PC-3 (cell line): Measurements from ENCODE around the gene PRSS23. TPM values are rescaled to one million over a fixed set of nuclear protein-coding genes. Genes with fewer than 3 reads are reported as not detected.

Experiments used
- ATAC-seq: fragments of 200-7000 bp; cut with Tn5 transposase; 2 replicates; pipeline ENCODE4 v1.9.1; 2020; ENCODE audit warnings: mild to moderate bottlenecking, moderate library complexity
- BruUV-seq: library from RNA; stranded (reverse); fragments of 400-500 nt; replicated peaks from 2 replicates; lab custom pipeline; 2021; lab: Mats Ljungman, UMichigan
- CTCF ChIA-PET: fragments of 300-600 bp; sonication (Branson Sonifier 250); formaldehyde crosslinking; loops from one replicate; lab custom pipeline; 2022; ENCODE audit warnings: antibody characterized with exemption; lab: Charles Lee
- POLR2A ChIA-PET: fragments of 300-600 bp; sonication (Branson Sonifier 250); formaldehyde crosslinking; loops from one replicate; lab custom pipeline; 2022; ENCODE audit warnings: antibody characterized with exemption; ENCODE audit not compliant: unreplicated experiment; lab: Charles Lee
- DNase-seq: peaks from one replicate; pipeline ENCODE4 v3.0.0-alpha.2; 2015
- H2AFZ ChIP-seq: fragments of 300-600 bp; sonication (generic); 2 replicates; pipeline ENCODE4 v1.6.0; 2016; ENCODE audit warnings: antibody characterized with exemption, low read length
- H3F3A ChIP-seq: fragments of 300-600 bp; sonication (generic); one replicate; pipeline ENCODE4 v1.6.0; 2017; ENCODE audit warnings: antibody characterized with exemption, low read length, control low read depth, mild to moderate bottlenecking; ENCODE audit not compliant: unreplicated experiment
- H3K27ac ChIP-seq: fragments of 300-600 bp; sonication (generic); 2 replicates; pipeline ENCODE4 v1.5.1; 2016; ENCODE audit warnings: mild to moderate bottlenecking, low read length
- H3K27me3 ChIP-seq: fragments of 300-600 bp; sonication (generic); 2 replicates; pipeline ENCODE4 v1.6.1; 2016; ENCODE audit warnings: low read length, mixed read lengths
- H3K36me3 ChIP-seq: fragments of 300-600 bp; sonication (generic); 2 replicates; pipeline ENCODE4 v1.6.1; 2016; ENCODE audit warnings: low read depth, mixed run types, low read length, mixed read lengths
- H3K4me1 ChIP-seq: fragments of 300-600 bp; sonication (generic); 2 replicates; pipeline ENCODE4 v1.5.1; 2016; ENCODE audit warnings: low read length; ENCODE audit not compliant: insufficient read depth
- H3K4me2 ChIP-seq: fragments of 300-600 bp; sonication (generic); 2 replicates; pipeline ENCODE4 v1.6.0; 2016; ENCODE audit warnings: low read length
- H3K4me3 ChIP-seq: fragments of 300-600 bp; sonication (generic); 2 replicates; pipeline ENCODE4 v1.5.1; 2016; ENCODE audit warnings: mild to moderate bottlenecking, low read length, mixed read lengths
- H3K79me2 ChIP-seq: fragments of 300-600 bp; sonication (generic); 2 replicates; pipeline ENCODE4 v1.6.1; 2017; ENCODE audit warnings: low read length, mixed read lengths
- H3K9ac ChIP-seq: fragments of 300-600 bp; sonication (generic); 2 replicates; pipeline ENCODE4 v1.6.0; 2016; ENCODE audit warnings: mild to moderate bottlenecking, low read length
- H3K9me2 ChIP-seq: fragments of 300-600 bp; sonication (generic); replicated peaks from 2 replicates; pipeline ENCODE4 v1.6.1; 2016; ENCODE audit warnings: mixed run types, low read length, mixed read lengths
- H3K9me3 ChIP-seq: fragments of 300-600 bp; sonication (generic); 2 replicates; pipeline ENCODE4 v1.6.1; 2016; ENCODE audit warnings: low read length, mixed read lengths
- H4K20me1 ChIP-seq: fragments of 300-600 bp; sonication (generic); 2 replicates; pipeline ENCODE4 v1.6.1; 2016; ENCODE audit warnings: low read length, mixed read lengths
- EZH2 ChIP-seq: fragments of 300-600 bp; sonication (generic); IDR thresholded peaks from one replicate; pipeline ENCODE4 v1.6.1; 2017; ENCODE audit warnings: antibody characterized with exemption, mild to moderate bottlenecking, low read length; ENCODE audit not compliant: unreplicated experiment
- EZH2phosphoT487 ChIP-seq: fragments of 300-600 bp; sonication (generic); IDR thresholded peaks from 2 replicates; pipeline ENCODE4 v1.6.1; 2018; ENCODE audit warnings: mild to moderate bottlenecking, antibody characterized with exemption, low read length, borderline replicate concordance
- intact Hi-C: fragments of 100-400 bp; cut with micrococcal nuclease; formaldehyde crosslinking; loops from 2 replicates; pipeline ENCODE4 v1.9.0; 2023
- total RNA-seq: library from RNA; depleted of rRNA; stranded (reverse); fragments of >200 nt; gene quantifications from 2 replicates; pipeline ENCODE4 v1.2.3, GENCODE V29; 2014
- TF ChIP-seq, protein P1 (sequence below): fragments of 300-600 bp; sonication (generic); conservative IDR thresholded peaks from 2 replicates; pipeline ENCODE4 v1.5.1; 2017; ENCODE audit warnings: antibody characterized with exemption, low read depth, mild to moderate bottlenecking, low read length

PRSS23 gene
- total RNA-seq, 1 experiment from 2014 or later = 43.2 TPM

DNA sequence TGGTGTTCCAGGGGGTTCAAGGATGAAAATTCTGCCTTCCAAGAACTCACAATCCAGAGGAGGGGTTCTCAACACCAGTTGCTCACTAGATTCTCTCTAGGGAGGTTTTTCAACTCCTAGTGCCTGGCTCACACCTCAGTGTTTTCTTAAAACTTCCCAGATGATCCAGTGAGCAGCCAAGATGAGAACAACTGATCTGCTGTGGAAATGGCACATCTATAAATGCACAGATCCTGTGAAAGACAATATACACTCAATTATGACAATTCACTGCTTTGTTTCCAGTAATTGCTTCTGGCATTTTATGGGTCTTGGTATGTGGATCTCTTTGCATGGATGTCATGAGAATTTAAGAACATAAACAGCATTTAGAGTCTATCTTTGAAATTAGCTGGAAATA, 45.2 kb upstream of the PRSS23 start:
- no TSS peak for BruUV-seq
- Histone ChIP-seq H3K9ac (no peak overlapping the region), H3F3A (no peaks in the 10 kb centered on the region), H3K79me2 (no peaks in the 10 kb centered on the region), H2AFZ (no peak overlapping the region), H3K27me3 (no peaks in the 10 kb centered on the region), H3K9me3 (no peaks in the 10 kb centered on the region), H3K9me2 (no peaks in the 10 kb centered on the region), H4K20me1 (no peaks in the 10 kb centered on the region), H3K36me3 (no peaks in the 10 kb centered on the region), H3K4me3 (no peak overlapping the region), H3K4me2 (no peak overlapping the region), H3K4me1 (no peaks in the 10 kb centered on the region), H3K27ac (no peak overlapping the region)
- no peak for DNase-seq
- intact Hi-C loops = no loop called here
- CTCF ChIA-PET = no interaction called here
- TF ChIP-seq EZH2phosphoT487 (no peak), EZH2 (no peak)
- TF ChIP-seq, protein P1, sequence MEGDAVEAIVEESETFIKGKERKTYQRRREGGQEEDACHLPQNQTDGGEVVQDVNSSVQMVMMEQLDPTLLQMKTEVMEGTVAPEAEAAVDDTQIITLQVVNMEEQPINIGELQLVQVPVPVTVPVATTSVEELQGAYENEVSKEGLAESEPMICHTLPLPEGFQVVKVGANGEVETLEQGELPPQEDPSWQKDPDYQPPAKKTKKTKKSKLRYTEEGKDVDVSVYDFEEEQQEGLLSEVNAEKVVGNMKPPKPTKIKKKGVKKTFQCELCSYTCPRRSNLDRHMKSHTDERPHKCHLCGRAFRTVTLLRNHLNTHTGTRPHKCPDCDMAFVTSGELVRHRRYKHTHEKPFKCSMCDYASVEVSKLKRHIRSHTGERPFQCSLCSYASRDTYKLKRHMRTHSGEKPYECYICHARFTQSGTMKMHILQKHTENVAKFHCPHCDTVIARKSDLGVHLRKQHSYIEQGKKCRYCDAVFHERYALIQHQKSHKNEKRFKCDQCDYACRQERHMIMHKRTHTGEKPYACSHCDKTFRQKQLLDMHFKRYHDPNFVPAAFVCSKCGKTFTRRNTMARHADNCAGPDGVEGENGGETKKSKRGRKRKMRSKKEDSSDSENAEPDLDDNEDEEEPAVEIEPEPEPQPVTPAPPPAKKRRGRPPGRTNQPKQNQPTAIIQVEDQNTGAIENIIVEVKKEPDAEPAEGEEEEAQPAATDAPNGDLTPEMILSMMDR = no peak
- ATAC-seq = no peak
- POLR2A ChIA-PET = no interaction called here

DNA sequence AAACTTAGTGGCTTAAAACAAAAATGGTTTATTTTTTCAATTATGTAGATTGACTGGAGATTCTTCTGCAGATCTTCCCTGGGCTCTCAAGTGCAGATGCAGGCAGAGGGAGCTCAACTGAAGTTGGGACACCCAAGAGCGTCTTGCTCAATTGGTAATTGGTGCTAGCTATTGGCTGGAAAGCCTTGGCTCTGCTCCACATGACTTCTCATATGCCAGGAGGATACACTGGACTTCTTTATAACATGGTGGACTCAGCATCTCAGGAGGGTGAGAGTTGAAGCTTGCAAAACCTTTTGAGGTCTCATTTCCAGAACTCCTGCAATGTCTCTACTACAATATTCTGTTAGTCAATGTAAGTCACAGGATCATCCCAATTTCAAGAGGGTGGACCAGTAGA, 42.2 kb upstream of the PRSS23 start:
- BruUV-seq = no TSS peak
- ChIA-PET POLR2A (no interaction called here), CTCF (no interaction called here)
- H3K27ac ChIP-seq = no peak overlapping the region
- no peaks in the 10 kb centered on the region for H4K20me1 ChIP-seq
- no peaks in the 10 kb centered on the region for H3K27me3 ChIP-seq
- no peaks in the 10 kb centered on the region for H3K36me3 ChIP-seq
- H3K4me2 ChIP-seq = no peak overlapping the region
- no peaks in the 10 kb centered on the region for H3K4me1 ChIP-seq
- no peaks in the 10 kb centered on the region for H3K79me2 ChIP-seq
- no peak overlapping the region for H2AFZ ChIP-seq
- DNase-seq (no peak), ATAC-seq (no peak)
- TF ChIP-seq EZH2 (no peak), EZH2phosphoT487 (no peak)
- TF ChIP-seq, protein P1 = no peak
- H3K9me2 ChIP-seq = no peaks in the 10 kb centered on the region
- no peaks in the 10 kb centered on the region for H3K9me3 ChIP-seq
- H3F3A ChIP-seq = no peaks in the 10 kb centered on the region
- intact Hi-C loops = no loop called here
- no peak overlapping the region for H3K4me3 ChIP-seq
- no peak overlapping the region for H3K9ac ChIP-seq

DNA sequence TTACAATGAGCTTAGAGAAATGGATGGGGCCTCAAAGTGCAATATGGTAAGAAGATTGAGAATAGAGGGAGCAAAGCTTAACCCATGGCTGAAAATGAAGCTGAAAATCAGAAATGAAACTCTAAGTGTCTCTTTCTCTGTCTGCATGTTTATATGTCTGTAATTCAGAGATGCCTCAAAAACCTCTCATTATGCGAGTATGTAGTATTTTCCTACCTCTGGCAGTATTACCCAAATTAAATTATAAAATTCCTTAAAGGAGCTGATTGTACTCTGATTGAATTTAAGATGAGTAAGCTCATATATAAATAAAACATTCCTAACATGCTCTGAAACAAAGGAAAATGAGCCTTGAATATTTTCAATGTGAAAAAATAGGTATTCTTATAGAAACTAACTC, 39.8 kb upstream of the PRSS23 start:
- no peaks in the 10 kb centered on the region for H3F3A ChIP-seq
- ATAC-seq = no peak; the same call in 1 of the 2 replicates
- no peaks in the 10 kb centered on the region for H3K79me2 ChIP-seq
- H3K4me1 ChIP-seq = no peaks in the 10 kb centered on the region
- no peaks in the 10 kb centered on the region for H3K9me2 ChIP-seq
- no peaks in the 10 kb centered on the region for H3K36me3 ChIP-seq
- H3K27ac ChIP-seq = no peak overlapping the region
- BruUV-seq = no TSS peak
- H3K9ac ChIP-seq = no peak overlapping the region
- no peaks in the 10 kb centered on the region for H3K9me3 ChIP-seq
- H2AFZ ChIP-seq = no peak overlapping the region
- no peaks in the 10 kb centered on the region for H3K27me3 ChIP-seq
- no peak overlapping the region for H3K4me2 ChIP-seq
- no peak for DNase-seq
- intact Hi-C loops = no loop called here
- CTCF ChIA-PET = no interaction called here
- TF ChIP-seq EZH2 (no peak), EZH2phosphoT487 (no peak)
- TF ChIP-seq, protein P1 = no peak
- H4K20me1 ChIP-seq = no peaks in the 10 kb centered on the region
- POLR2A ChIA-PET = no interaction called here
- H3K4me3 ChIP-seq = no peak overlapping the region
